H1 (cell line): ENCODE data around the gene CENPX. TPM values are rescaled to one million over a fixed set of nuclear protein-coding genes. Genes with fewer than 3 reads are reported as not detected.

Experiments used
- CTCF ChIA-PET: fragments of 300-600 bp; sonication (Branson Sonifier 250); formaldehyde crosslinking; loops from one replicate; lab custom pipeline; 2021; ENCODE audit not compliant: partially characterized antibody; lab: Charles Lee
- POLR2A ChIA-PET: fragments of 300-600 bp; sonication (Branson Sonifier 250); formaldehyde crosslinking; loops from one replicate; lab custom pipeline; 2021; ENCODE audit warnings: inconsistent platforms; ENCODE audit not compliant: partially characterized antibody; lab: Charles Lee
- DNase-seq, 2 experiments: peaks; one replicate each; pipeline versions ENCODE4 v3.0.0 to v3.0.0-alpha.2; 2010 to 2022; ENCODE audit warnings: low spot score in 2 of 2, low read depth in 1 of 2, mixed read lengths in 1 of 2
- FAIRE-seq: peaks from 2 replicates; lab custom pipeline; 2011; peaks lifted over from hg19 to GRCh38; lab: Jason Lieb, UNC
- H2AFZ ChIP-seq: 2 replicates; pipeline ENCODE4 v1.8.1; 2012; ENCODE audit warnings: low read length, inconsistent platforms
- H2AK5ac ChIP-seq: 2 replicates; pipeline ENCODE4 v1.6.1; 2013; ENCODE audit warnings: low read depth, low read length
- H2BK120ac ChIP-seq: replicated peaks from 2 replicates; pipeline ENCODE3; 2013; ENCODE audit warnings: low read depth, low read length, inconsistent platforms
- H2BK12ac ChIP-seq: 2 replicates; pipeline ENCODE4 v1.6.1; 2013; ENCODE audit warnings: low read depth, low read length
- H2BK15ac ChIP-seq: 2 replicates; pipeline ENCODE4 v1.6.1; 2013; ENCODE audit warnings: low read length
- H2BK20ac ChIP-seq: 2 replicates; pipeline ENCODE4 v1.6.1; 2013; ENCODE audit warnings: low read length
- H2BK5ac ChIP-seq: 2 replicates; pipeline ENCODE4 v1.6.1; 2013; ENCODE audit warnings: low read depth, low read length
- H3K14ac ChIP-seq: 2 replicates; pipeline ENCODE4 v1.6.1; 2013; ENCODE audit warnings: inconsistent platforms; ENCODE audit not compliant: insufficient read length
- H3K18ac ChIP-seq: 2 replicates; pipeline ENCODE4 v1.6.1; 2013; ENCODE audit warnings: low read length; ENCODE audit errors: extremely low read depth
- H3K23ac ChIP-seq: 2 replicates; pipeline ENCODE4 v1.6.1; 2013; ENCODE audit warnings: inconsistent platforms; ENCODE audit not compliant: insufficient read length
- H3K23me2 ChIP-seq: 2 replicates; pipeline ENCODE4 v1.6.1; 2013; ENCODE audit warnings: low read depth, low read length
- H3K27ac ChIP-seq: 2 replicates; pipeline ENCODE4 v1.6.1; 2011; ENCODE audit warnings: low read depth, low read length, inconsistent platforms
- H3K27me3 ChIP-seq, 4 experiments: replicated peaks in 1 of 4; 1 replicate in 1 of 4; 2 replicates in 3 of 4; pipeline versions ENCODE4 v1.6.1 to v1.8.1; 2011 to 2013; ENCODE audit warnings: low read length in 3 of 4, mild to moderate bottlenecking in 3 of 4, inconsistent platforms in 2 of 4, mixed read lengths in 2 of 4, moderate library complexity in 1 of 4; ENCODE audit not compliant: control insufficient read depth in 3 of 4, insufficient read depth in 3 of 4; ENCODE audit errors: extremely low read depth in 1 of 4
- H3K36me3 ChIP-seq, 4 experiments: 2 replicates each; pipeline versions ENCODE4 v1.6.1 to v1.8.1; 2011 to 2013; ENCODE audit warnings: mild to moderate bottlenecking in 4 of 4, low read length in 3 of 4, moderate library complexity in 2 of 4, control low read depth in 1 of 4, inconsistent platforms in 1 of 4; ENCODE audit not compliant: insufficient read depth in 4 of 4, control insufficient read depth in 2 of 4
- H3K4ac ChIP-seq: replicated peaks from 2 replicates; pipeline ENCODE3; 2013; ENCODE audit warnings: low read length, low read depth, mixed read lengths, inconsistent platforms; ENCODE audit not compliant: insufficient read length
- H3K4me1 ChIP-seq, 4 experiments: replicated peaks in 1 of 4; 1 replicate in 1 of 4; 2 replicates in 3 of 4; pipeline versions ENCODE4 v1.6.1 to v1.8.1; 2011 to 2013; ENCODE audit warnings: low read length in 3 of 4, inconsistent platforms in 2 of 4, mixed read lengths in 1 of 4; ENCODE audit not compliant: insufficient read depth in 4 of 4, control insufficient read depth in 3 of 4
- H3K4me2 ChIP-seq, 2 experiments: 2 replicates each; pipeline versions ENCODE4 v1.6.1 to v1.8.1; 2011 to 2013; ENCODE audit warnings: low read depth in 2 of 2, low read length in 2 of 2, control low read depth in 1 of 2, inconsistent platforms in 1 of 2, mild to moderate bottlenecking in 1 of 2; ENCODE audit not compliant: insufficient read depth in 1 of 2
- H3K4me3 ChIP-seq, 4 experiments: fragments of 200-600, 300-600 bp in 1 of 4; sonication (generic), shearing (Covaris generic), sonication (Bioruptor Twin) in 1 of 4; 2 replicates each; pipeline versions ENCODE4 v1.5.1 to v1.8.1; 2011 to 2016; ENCODE audit warnings: low read length in 4 of 4, low read depth in 3 of 4, control low read depth in 2 of 4, inconsistent platforms in 2 of 4, mild to moderate bottlenecking in 2 of 4, mixed read lengths in 1 of 4, moderate library complexity in 1 of 4; ENCODE audit not compliant: insufficient read depth in 2 of 4; ENCODE audit errors: extremely low read depth in 1 of 4
- H3K56ac ChIP-seq: replicated peaks from 2 replicates; pipeline ENCODE3; 2013; ENCODE audit warnings: low read depth, mild to moderate bottlenecking, mixed read lengths, low read length, inconsistent platforms; ENCODE audit not compliant: insufficient read length
- H3K79me1 ChIP-seq: 2 replicates; pipeline ENCODE4 v1.6.1; 2013; ENCODE audit warnings: low read depth, low read length, control low read depth
- H3K79me2 ChIP-seq, 2 experiments: 2 replicates each; pipeline versions ENCODE4 v1.6.1 to v1.8.1; 2012 to 2013; ENCODE audit warnings: low read length in 2 of 2, mild to moderate bottlenecking in 2 of 2, inconsistent platforms in 1 of 2; ENCODE audit not compliant: insufficient read depth in 2 of 2, control insufficient read depth in 1 of 2
- H3K9ac ChIP-seq, 4 experiments: replicated peaks in 1 of 4; 1 replicate in 1 of 4; 2 replicates in 3 of 4; pipeline versions ENCODE4 v1.6.1 to v1.8.1; 2011 to 2013; ENCODE audit warnings: low read depth in 3 of 4, low read length in 3 of 4, control low read depth in 2 of 4, mild to moderate bottlenecking in 2 of 4, moderate library complexity in 2 of 4, inconsistent platforms in 1 of 4; ENCODE audit errors: extremely low read depth in 1 of 4
- H3K9me3 ChIP-seq, 2 experiments: 2 replicates each; pipeline versions ENCODE4 v1.6.1 to v1.8.1; 2012 to 2013; ENCODE audit warnings: mild to moderate bottlenecking in 2 of 2, moderate library complexity in 2 of 2, control low read depth in 1 of 2, inconsistent platforms in 1 of 2, low read depth in 1 of 2, low read length in 1 of 2, mixed read lengths in 1 of 2; ENCODE audit not compliant: insufficient read depth in 2 of 2
- H4K20me1 ChIP-seq, 2 experiments: replicated peaks in 1 of 2; 2 replicates each; pipeline versions ENCODE3 to v1.8.1; 2011 to 2013; ENCODE audit warnings: inconsistent platforms in 2 of 2, low read length in 2 of 2, mild to moderate bottlenecking in 1 of 2; ENCODE audit not compliant: insufficient read depth in 2 of 2, control insufficient read depth in 1 of 2
- H4K5ac ChIP-seq: 2 replicates; pipeline ENCODE4 v1.6.1; 2013; ENCODE audit warnings: low read length, low read depth, mixed read lengths, inconsistent platforms; ENCODE audit not compliant: insufficient read length
- H4K8ac ChIP-seq: 2 replicates; pipeline ENCODE4 v1.8.0; 2013; ENCODE audit warnings: mild to moderate bottlenecking, moderate library complexity, low read length, inconsistent platforms; ENCODE audit not compliant: insufficient read depth; ENCODE audit errors: extremely low read depth
- H4K91ac ChIP-seq: replicated peaks from 2 replicates; pipeline ENCODE3; 2013; ENCODE audit warnings: low read length, mixed read lengths, inconsistent platforms; ENCODE audit not compliant: insufficient read length
- CHD2 ChIP-seq: IDR thresholded peaks from 2 replicates; pipeline ENCODE4 v1.6.1; 2012; ENCODE audit warnings: low read length, improper control_type of control experiment
- FOSL1 ChIP-seq: IDR thresholded peaks from 2 replicates; pipeline ENCODE4 v1.6.1; 2011; ENCODE audit warnings: mild to moderate bottlenecking, low read depth, low read length, moderate library complexity; ENCODE audit not compliant: insufficient read depth
- KDM5A ChIP-seq: fragments of 200-600 bp; IDR thresholded peaks from 2 replicates; pipeline ENCODE4 v1.7.1; 2012; ENCODE audit warnings: mild to moderate bottlenecking, low read length, inconsistent platforms, mixed read lengths
- SAP30 ChIP-seq: fragments of 300-600 bp; sonication (generic); IDR thresholded peaks from 2 replicates; pipeline ENCODE4 v1.7.1; 2012; ENCODE audit warnings: low read length, moderate library complexity, mild to moderate bottlenecking, inconsistent platforms; ENCODE audit not compliant: insufficient read depth, insufficient replicate concordance
- SIN3A ChIP-seq, 2 experiments: IDR thresholded peaks in 1 of 2; conservative IDR thresholded peaks in 1 of 2; 2 replicates each; pipeline ENCODE4 v1.6.1; 2011 to 2012; ENCODE audit warnings: low read length in 2 of 2, improper control_type of control experiment in 1 of 2, low read depth in 1 of 2, mild to moderate bottlenecking in 1 of 2
- SUZ12 ChIP-seq: fragments of 200-600 bp; sonication (generic); IDR thresholded peaks from 2 replicates; pipeline ENCODE4 v1.6.1; 2012; ENCODE audit warnings: mild to moderate bottlenecking, inconsistent platforms, low read length, moderate library complexity, mixed read lengths
- TAF7 ChIP-seq: optimal IDR thresholded peaks from 2 replicates; pipeline ENCODE3; 2011; ENCODE audit warnings: low read depth, mild to moderate bottlenecking, inconsistent platforms, low read length, moderate library complexity, borderline replicate concordance
- WGBS, 2 experiments: shearing (Covaris generic) in 1 of 2; methylation state at CpG; one replicate each; pipeline versions ENCODE4 v1.1.6 to v1.1.7; 2013 to 2015; ENCODE audit warnings: low lambda C conversion rate in 2 of 2, mixed read lengths in 2 of 2, inconsistent platforms in 1 of 2, low coverage in 1 of 2, missing lambda C conversion rate in 1 of 2; ENCODE audit not compliant: insufficient replicate concordance in 2 of 2, insufficient coverage in 1 of 2, insufficient read length in 1 of 2; ENCODE audit errors: extremely low coverage in 1 of 2, missing lambda C conversion rate in 1 of 2; 5-methylcytosine and 5-hydroxymethylcytosine counted together
- polyA plus RNA-seq, 7 experiments: library from polyadenylated mRNA; depleted of rRNA in 3 of 7; stranded (reverse) in 5 of 7; unstranded in 2 of 7; fragments of >200 nt in 5 of 7; fragments of 200-250 nt in 2 of 7; gene quantifications; 1 replicate in 5 of 7; 2 replicates in 1 of 7; 4 replicates in 1 of 7; pipeline versions ENCODE4 v1.2.1 to v1.2.3, GENCODE V29; 2011 to 2013; ENCODE audit warnings: missing spikeins in 2 of 7, mixed read lengths in 2 of 7
- total RNA-seq: library from RNA; stranded (reverse); fragmentation: NEBNext Ultra II Directional; extraction: Animal tissue kit (Norgen Biotek cat#: 25700); gene quantifications from 2 replicates; pipeline ENCODE4 v1.2.1, GENCODE V29; 2021
- TF ChIP-seq, protein P1 (sequence below): IDR thresholded peaks from 2 replicates; pipeline ENCODE4 v1.6.1; 2012; ENCODE audit warnings: inconsistent platforms

Gene CENPX
- total and polyA plus RNA-seq, 2 of the 8 experiments (the other 6 are each of a cell fraction or from before 2014, with no cell fraction given) = 116 to 122 TPM

DNA sequence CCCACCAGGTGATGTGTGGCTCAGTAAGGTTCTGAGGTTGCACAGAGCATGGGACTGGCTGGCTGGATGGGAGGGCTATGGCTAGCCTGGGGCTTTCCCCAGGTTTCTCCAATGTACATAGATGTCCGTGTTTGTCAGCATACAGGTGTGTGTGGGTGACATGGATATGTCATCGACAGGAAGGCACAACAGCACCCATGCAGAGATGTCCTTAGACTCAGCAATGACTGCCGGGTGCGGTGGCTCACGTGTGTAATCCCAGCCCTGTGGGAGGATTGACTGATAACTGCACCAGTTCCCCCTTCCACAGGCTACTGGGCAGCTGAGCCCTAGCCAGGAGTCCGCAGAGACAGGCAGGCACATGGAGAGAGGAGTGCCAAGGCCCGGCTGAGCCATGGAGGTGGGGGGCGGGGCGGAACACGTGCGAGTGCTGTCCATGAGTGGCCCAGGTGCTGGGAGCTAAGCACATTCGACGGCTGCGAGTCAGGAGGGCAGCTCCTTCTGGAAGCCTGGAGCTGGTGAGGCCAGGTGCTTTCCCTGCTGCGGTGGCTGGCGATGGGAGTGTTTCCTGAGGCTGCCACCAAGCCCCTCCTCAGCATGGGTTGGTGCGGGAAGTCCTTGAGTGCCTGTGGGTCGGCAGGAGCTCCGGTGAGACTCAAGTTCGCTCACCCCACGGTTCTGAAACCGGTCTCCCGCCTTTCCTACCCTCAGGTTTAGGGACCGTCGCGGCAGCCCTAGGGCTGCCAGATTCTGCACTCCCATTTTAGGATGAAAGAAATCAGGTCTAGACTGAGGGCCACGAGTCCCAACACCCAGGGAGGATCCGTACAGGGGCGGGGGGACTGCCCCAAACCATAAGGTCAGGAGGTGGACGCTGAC lies 46.1 kb downstream of the CENPX start:
- Histone ChIP-seq H3K9me3 (peaks cover 3 to 4% of the 10 kb centered on the region in 2 experiments; a peak in 1 of 4 replicates), H3K14ac (peak overlapping the region; percentile 92), H2BK15ac (peak overlapping the region; percentile 33; the same call in 1 of the 2 replicates), H3K56ac (peak overlapping the region; percentile 1), H3K36me3 (peaks cover 0 to 6% (median 0%) of the 10 kb centered on the region in 4 experiments; a peak in 2 of 8 replicates), H3K27ac (0 out of 2 replicates have a peak overlapping the region, but pooled peaks have one; percentile 5), H2AK5ac (peak overlapping the region; percentile 24; the same call in 1 of the 2 replicates), H3K9ac (peak overlapping the region in 3 of 4 experiments; percentile 39 to 64 (median 54); a peak in 5 of 7 replicates), H2BK5ac (no peak overlapping the region; the same call in 1 of the 2 replicates), H3K4me3 (peak overlapping the region; percentile 42 to 88 (median 82)), H3K4me1 (peaks cover 0 to 7% (median 6%) of the 10 kb centered on the region in 4 experiments; a peak in 5 of 7 replicates), H3K79me1 (peaks cover 3% of the 10 kb centered on the region; the same call in 1 of the 2 replicates), H2BK120ac (no peak overlapping the region), H2BK12ac (peak overlapping the region; percentile 44; the same call in 1 of the 2 replicates), H3K23ac (peak overlapping the region; percentile 39), H3K27me3 (peaks cover 0 to 19% (median 12%) of the 10 kb centered on the region in 4 experiments; a peak in 5 of 7 replicates), H3K79me2 (0 out of 4 replicates have a peak, but pooled peaks cover 0 to 4% of the 10 kb centered on the region in 2 experiments), H4K91ac (peak overlapping the region; percentile 2), H3K23me2 (peaks cover 9% of the 10 kb centered on the region; the same call in 1 of the 2 replicates), H2BK20ac (no peak overlapping the region), H3K4ac (peak overlapping the region; percentile 91), H3K18ac (peak overlapping the region; percentile 92), H3K4me2 (peak overlapping the region; percentile 81 to 84), H2AFZ (no peak overlapping the region), H4K5ac (no peak overlapping the region), H4K20me1 (no peaks in the 10 kb centered on the region), H4K8ac (peak overlapping the region; percentile 47; the same call in 1 of the 2 replicates)
- CTCF ChIA-PET = interaction anchor here (0.6 to 4.2 kb wide), 6 partner anchors 9 to 348 kb away, joined by 3 to 22 read pairs (median 4); partner anchors contain the start of gene NOTUM
- DNase-seq (peak in 1 of 2 experiments; percentile 62), FAIRE-seq (no peak)
- POLR2A ChIA-PET = interaction anchor here (0.9 to 5.8 kb wide), 18 partner anchors 10 to 89 kb away, joined by 3 to 40 read pairs (median 4); partner anchors contain the start of genes CENPX, DUS1L, LRRC45 and MAFG
- WGBS, 2 experiments = 32% methylated on average over 30 of the region's 30 CpGs; no CpG with 5 or more reads in 1 of the 2 experiments
- TF ChIP-seq CHD2 (no peak), SIN3A (conservative IDR thresholded peaks at IDR 0.05 in 1 of 2, IDR thresholded peaks at IDR 0.05 in 1 of 2; ENCODE audit: low read depth in 1 of 2, low read length in 2 of 2) (peak in 1 of 2 experiments; percentile 68; a peak in 2 of 4 replicates), KDM5A (no peak), SUZ12 (peak; percentile 41; the same call in 1 of the 2 replicates), FOSL1 (no peak), SAP30 (peak; percentile 50), TAF7 (no peak)
- TF ChIP-seq, protein P1, sequence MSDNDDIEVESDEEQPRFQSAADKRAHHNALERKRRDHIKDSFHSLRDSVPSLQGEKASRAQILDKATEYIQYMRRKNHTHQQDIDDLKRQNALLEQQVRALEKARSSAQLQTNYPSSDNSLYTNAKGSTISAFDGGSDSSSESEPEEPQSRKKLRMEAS = peak; percentile 99
